ENCODE measurements around the gene RIPOR3. TPM values are rescaled to one million over a fixed set of nuclear protein-coding genes. Genes with fewer than 3 reads are reported as not detected.

RIPOR3 gene
- total and polyA plus RNA-seq, 9 of the 15 experiments (the other 6 are each of a cell fraction or from before 2014, with no cell fraction given) = 3.3 to 62.7 (median 21.4) TPM

DNA sequence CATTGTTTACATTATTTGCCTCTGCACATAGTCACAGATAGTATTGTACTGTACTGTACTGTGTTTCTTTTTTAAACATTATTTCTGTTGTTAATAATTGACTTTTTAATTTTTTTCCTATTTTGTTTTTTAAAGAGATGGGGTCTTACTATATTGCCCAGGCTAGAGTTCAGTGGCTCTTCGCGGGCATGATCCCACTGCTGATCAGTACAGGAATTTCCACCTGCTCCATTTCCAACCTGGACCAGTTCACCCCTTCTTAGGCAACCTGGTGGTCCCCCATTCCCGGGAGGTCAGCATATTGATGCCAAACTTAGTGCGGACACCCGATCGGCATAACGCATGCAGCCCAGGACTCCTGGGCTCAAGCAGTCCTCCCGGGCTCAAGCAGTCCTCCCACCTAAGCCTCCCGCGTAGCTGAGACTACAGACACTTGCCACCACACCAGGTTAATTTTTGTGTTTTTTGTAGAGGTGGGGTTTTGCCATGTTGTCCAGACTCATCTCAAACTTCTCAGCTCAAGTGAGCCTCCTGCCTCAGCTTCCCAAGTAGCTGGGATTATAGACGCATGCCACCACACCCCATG lies 133.7 kb downstream of the RIPOR3 start:
- CTCF ChIA-PET (ENCODE audit: low intra/inter-chr PET ratio) = no interaction called here
- Histone ChIP-seq H3K4me2 (ENCODE audit: insufficient read depth, low read length) (no peak overlapping the region), H3K4me1 (replicated peaks in 1 of 2; ENCODE audit: control insufficient read depth in 2 of 2, insufficient read depth in 2 of 2, low read length in 2 of 2) (peaks cover 4 to 7% of the 10 kb centered on the region in 2 experiments; a peak in 4 of 5 replicates), H3K79me2 (ENCODE audit: control insufficient read depth, insufficient read depth, low read length) (peaks cover 78% of the 10 kb centered on the region), H3K36me3 (ENCODE audit: control insufficient read depth, insufficient read depth, low read length) (peaks cover 42% of the 10 kb centered on the region), H3K9me1 (ENCODE audit: control insufficient read depth, insufficient read depth, low read length) (no peaks in the 10 kb centered on the region), H4K20me1 (replicated peaks; ENCODE audit: control insufficient read depth, insufficient read depth, low read length) (no peaks in the 10 kb centered on the region; the same call in 1 of the 2 replicates), H3K4me3 (no peak overlapping the region), H3K9ac (ENCODE audit: insufficient read depth in 1 of 2, low read depth in 2 of 2, low read length in 2 of 2) (no peak overlapping the region), H2AFZ (ENCODE audit: low read depth, low read length) (no peak overlapping the region), H3K27me3 (ENCODE audit: control insufficient read depth in 2 of 2, insufficient read depth in 2 of 2, low read length in 2 of 2) (no peaks in the 10 kb centered on the region), H3K9me3 (replicated peaks; ENCODE audit: control insufficient read depth, insufficient read depth, low read depth, low read length) (no peaks in the 10 kb centered on the region), H3K27ac (ENCODE audit: extremely low read depth, low read depth, low read length) (peak overlapping the region; percentile 85; the same call in 1 of the 3 replicates)
- TF ChIP-seq, protein P1, sequence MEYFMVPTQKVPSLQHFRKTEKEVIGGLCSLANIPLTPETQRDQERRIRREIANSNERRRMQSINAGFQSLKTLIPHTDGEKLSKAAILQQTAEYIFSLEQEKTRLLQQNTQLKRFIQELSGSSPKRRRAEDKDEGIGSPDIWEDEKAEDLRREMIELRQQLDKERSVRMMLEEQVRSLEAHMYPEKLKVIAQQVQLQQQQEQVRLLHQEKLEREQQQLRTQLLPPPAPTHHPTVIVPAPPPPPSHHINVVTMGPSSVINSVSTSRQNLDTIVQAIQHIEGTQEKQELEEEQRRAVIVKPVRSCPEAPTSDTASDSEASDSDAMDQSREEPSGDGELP (CRISPR knock-in tag; IDR thresholded peaks at IDR 0.05; ENCODE audit: borderline replicate concordance) = 0 out of 2 replicates have a peak, but pooled peaks have one; percentile 20
- no peak for TF ChIP-seq RBFOX2 (IDR thresholded peaks at IDR 0.05; ENCODE audit: low read depth, low read length)
- TF ChIP-seq SRF (CRISPR knock-in tag; IDR thresholded peaks at IDR 0.05) = no peak
- 0 out of 2 replicates have a peak, but pooled peaks have one; percentile 19 for TF ChIP-seq ZNF121 (CRISPR knock-in tag; conservative IDR thresholded peaks at IDR 0.05)
- no peak for TF ChIP-seq ZNF277 (CRISPR knock-in tag; IDR thresholded peaks at IDR 0.05; ENCODE audit: borderline replicate concordance)
- TF ChIP-seq MYC (IDR thresholded peaks at IDR 0.05; ENCODE audit: low read depth, low read length) = no peak
- TF ChIP-seq MYC (CRISPR knock-in tag; IDR thresholded peaks at IDR 0.05; ENCODE audit: borderline replicate concordance, low read depth) = no peak
- TF ChIP-seq HEY1 (CRISPR knock-in tag; IDR thresholded peaks at IDR 0.05; ENCODE audit: borderline replicate concordance) = no peak
- peak; percentile 84 for TF ChIP-seq ZNF263 (CRISPR knock-in tag; IDR thresholded peaks at IDR 0.05; ENCODE audit: borderline replicate concordance)
- no peak for TF ChIP-seq BHLHE40 (IDR thresholded peaks at IDR 0.05; ENCODE audit: low read length)
- no peak for TF ChIP-seq BRD9 (IDR thresholded peaks at IDR 0.05; ENCODE audit: low read depth, partially characterized antibody)
- TF ChIP-seq, protein P2, sequence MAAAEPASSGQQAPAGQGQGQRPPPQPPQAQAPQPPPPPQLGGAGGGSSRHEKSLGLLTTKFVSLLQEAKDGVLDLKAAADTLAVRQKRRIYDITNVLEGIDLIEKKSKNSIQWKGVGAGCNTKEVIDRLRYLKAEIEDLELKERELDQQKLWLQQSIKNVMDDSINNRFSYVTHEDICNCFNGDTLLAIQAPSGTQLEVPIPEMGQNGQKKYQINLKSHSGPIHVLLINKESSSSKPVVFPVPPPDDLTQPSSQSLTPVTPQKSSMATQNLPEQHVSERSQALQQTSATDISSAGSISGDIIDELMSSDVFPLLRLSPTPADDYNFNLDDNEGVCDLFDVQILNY (CRISPR knock-in tag; IDR thresholded peaks at IDR 0.05) = no peak
- TF ChIP-seq, protein P3, sequence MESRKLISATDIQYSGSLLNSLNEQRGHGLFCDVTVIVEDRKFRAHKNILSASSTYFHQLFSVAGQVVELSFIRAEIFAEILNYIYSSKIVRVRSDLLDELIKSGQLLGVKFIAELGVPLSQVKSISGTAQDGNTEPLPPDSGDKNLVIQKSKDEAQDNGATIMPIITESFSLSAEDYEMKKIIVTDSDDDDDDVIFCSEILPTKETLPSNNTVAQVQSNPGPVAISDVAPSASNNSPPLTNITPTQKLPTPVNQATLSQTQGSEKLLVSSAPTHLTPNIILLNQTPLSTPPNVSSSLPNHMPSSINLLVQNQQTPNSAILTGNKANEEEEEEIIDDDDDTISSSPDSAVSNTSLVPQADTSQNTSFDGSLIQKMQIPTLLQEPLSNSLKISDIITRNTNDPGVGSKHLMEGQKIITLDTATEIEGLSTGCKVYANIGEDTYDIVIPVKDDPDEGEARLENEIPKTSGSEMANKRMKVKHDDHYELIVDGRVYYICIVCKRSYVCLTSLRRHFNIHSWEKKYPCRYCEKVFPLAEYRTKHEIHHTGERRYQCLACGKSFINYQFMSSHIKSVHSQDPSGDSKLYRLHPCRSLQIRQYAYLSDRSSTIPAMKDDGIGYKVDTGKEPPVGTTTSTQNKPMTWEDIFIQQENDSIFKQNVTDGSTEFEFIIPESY (CRISPR knock-in tag; IDR thresholded peaks at IDR 0.05) = peak; percentile 56; the same call in 1 of the 2 replicates
- TF ChIP-seq CBX5 (IDR thresholded peaks at IDR 0.05; ENCODE audit: borderline replicate concordance, low read depth) = no peak
- ATAC-seq (no peak), FAIRE-seq (no peak), DNase-seq (ENCODE audit: extremely low read depth in 1 of 4, low spot score in 3 of 4) (no peak)
- in situ Hi-C loops (cut with MboI) = no loop called here
- no TSS peak for BruUV-seq (replicated peaks)
- POLR2A ChIA-PET = interaction anchor here (0.7 to 2.0 kb wide), 11 partner anchors 7 to 218 kb away, joined by 3 to 10 read pairs (median 4); no protein-coding TSS in a partner anchor
- WGBS (ENCODE audit: insufficient coverage, low coverage, missing lambda C conversion rate) = 86% methylated on average over 11 of the region's 11 CpGs
- intact Hi-C loops (cut with micrococcal nuclease) = loop anchor here (2.0 kb wide), 1 partner anchor 45 kb away; no protein-coding TSS in a partner anchor

Measured in K562 (cell line).